GM18909 (cell line): ENCODE data around the gene HAUS1.
A peak's percentile ranks its signal among the peaks of the same experiment; 100 is the strongest.
"Not testable (repeated sequence)": the region's sequence is repeated elsewhere in the genome, so short reads cannot be mapped to it uniquely, and the experiment has no call there.

ENCODE experiments used
- ATAC-seq: cut with Tn5 transposase; IDR thresholded peaks from one replicate; pipeline ENCODE4 v1.9.1; 2021; ENCODE audit warnings: mild to moderate bottlenecking; ENCODE audit not compliant: unreplicated experiment, poor library complexity

HAUS1 gene

DNA sequence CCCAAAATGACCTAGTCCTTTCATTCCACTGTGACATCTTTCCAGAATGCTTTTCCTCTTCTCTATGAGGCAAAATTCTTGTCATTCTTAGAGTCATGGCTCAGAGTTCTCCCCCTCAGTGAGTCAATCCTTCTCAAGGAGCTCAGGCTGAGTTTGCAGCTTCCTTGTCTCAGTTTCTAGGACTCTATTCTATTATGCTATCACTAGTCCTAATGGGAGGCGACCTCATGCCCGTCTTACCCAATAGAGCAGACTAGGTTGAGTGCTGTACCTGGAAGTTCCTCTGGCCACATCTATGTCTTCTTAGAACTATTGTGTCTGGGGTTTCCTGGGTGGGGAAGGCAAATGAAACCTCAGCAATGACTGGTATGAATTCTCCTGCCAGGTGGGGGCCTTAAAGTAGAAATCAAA, 51.5 kb downstream of the HAUS1 start:
- ATAC-seq, result no peak

- no peak for ATAC-seq
These were observed 52.0 kb downstream of the HAUS1 start for GRCh38 chr18:46156124-46156745.

- ATAC-seq, result no peak
These were observed 52.7 kb downstream of the HAUS1 start for GRCh38 chr18:46156843-46157242.

GRCh38 chr18:46158499-46158898, 54.3 kb downstream of the HAUS1 start:
- ATAC-seq, result no peak

DNA sequence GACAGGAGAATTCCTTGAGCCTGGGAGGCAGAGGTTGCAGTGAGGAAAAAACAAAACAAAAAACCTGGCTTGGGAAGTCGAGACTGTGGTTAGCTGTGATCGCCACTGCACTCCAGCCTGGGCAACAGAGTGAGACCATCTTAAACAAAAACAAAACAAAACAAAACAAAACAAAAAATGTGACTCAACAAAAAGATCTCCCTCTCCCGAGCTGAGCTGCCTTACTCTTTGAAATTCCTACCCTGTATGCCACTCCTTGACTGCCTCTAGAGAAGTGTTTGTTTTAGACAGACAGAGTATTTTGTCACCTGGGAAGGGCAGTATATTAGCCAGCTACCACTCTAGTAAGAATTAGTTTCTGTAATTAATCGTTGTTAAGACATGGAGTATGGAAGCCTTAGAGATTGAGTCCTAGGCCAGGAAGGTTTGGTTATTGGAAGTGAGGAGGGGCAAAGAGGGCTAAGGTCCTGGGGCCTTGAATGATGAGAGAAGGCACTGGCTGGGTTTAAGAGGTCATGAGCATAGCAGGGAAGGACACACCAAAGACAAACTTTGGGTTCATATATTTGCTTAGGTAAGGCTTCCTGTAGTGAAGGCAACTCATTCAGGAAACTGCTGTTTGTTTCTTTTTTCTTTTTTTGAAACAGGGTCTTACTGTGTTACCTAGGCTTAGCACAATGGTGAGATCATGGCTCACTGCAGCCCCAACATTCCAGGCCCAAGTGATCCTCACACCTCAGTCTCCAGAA, 56.0 kb downstream of the HAUS1 start:
- no peak for ATAC-seq

GRCh38 chr18:46160840-46161239, 56.7 kb downstream of the HAUS1 start:
- not testable (repeated sequence) for ATAC-seq

GRCh38 chr18:46161703-46162396, 57.7 kb downstream of the HAUS1 start:
- ATAC-seq, result no peak

- no peak for ATAC-seq
These were observed 58.9 kb downstream of the HAUS1 start for GRCh38 chr18:46163091-46163490.

DNA sequence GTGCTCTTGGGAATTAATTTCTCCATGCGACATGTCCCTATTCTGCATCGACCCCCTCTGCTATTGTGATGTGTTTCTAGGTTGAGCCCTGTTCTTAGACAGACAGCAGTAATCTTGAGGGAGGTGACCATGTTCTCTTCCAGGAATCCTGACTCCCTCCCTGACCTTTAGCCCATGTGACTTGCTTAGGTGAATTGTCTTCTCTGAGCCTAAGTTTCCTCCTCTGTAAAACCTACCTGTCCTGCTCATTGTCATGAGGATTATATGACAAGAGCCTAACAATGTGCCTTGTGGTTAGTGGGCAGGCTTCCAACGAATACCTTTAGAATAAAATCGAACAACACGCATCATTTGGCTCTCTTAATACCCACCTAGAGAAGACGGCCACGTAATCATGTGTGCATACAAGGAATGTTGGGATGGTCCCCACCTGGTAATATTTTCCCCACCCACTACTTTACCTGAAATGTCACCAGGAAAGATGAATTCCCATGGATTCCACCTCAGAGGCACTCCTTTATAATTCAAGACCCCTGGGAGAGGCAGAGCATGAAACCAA, 59.8 kb downstream of the HAUS1 start:
- no peak for ATAC-seq

- ATAC-seq, result not testable (repeated sequence)
These were observed 60.3 kb downstream of the HAUS1 start for GRCh38 chr18:46164502-46164901.

DNA sequence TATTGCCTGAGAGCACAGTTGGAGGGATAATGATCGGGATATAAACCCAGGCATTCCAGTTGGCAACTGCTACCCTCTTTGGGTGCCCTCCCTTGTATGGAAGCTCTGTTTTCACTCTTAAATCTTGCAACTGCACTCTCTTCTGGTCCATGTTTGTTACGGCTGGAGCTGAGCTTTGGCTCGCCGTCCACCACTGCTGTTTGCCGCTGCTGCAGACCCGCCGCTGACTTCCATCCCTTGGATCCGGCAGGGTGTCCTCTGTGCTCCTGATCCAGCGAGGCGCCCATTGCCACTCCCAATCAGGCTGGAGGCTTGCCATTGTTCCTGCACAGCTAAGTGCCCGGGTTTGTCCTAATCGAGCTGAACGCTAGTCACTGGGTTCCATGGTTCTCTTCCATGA, 60.7 kb downstream of the HAUS1 start:
- ATAC-seq, result no peak

GRCh38 chr18:46166261-46166970, 62.2 kb downstream of the HAUS1 start:
- ATAC-seq, result no peak

DNA sequence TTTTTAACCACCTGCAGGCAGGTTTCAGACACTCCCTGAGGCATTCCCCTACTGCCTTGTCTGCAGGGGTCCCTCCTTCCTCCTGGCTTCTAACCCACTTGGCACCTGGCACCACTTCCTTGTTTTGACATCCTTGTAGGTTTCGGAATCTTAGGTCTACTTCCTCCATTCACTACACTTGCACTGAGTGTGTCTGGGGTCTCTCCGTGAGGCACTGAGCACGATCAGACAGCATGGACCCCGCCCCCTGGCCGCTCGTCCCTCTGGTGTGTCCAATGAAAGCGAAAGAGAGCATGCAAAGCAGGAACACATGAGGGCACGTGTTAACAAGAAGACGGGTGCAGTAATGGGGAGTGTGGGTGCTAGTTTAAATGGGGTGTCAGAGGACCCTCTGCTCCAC, 63.8 kb downstream of the HAUS1 start:
- ATAC-seq, result peak; percentile 95

- no peak for ATAC-seq
These were observed 65.3 kb downstream of the HAUS1 start for GRCh38 chr18:46169464-46169941.

DNA sequence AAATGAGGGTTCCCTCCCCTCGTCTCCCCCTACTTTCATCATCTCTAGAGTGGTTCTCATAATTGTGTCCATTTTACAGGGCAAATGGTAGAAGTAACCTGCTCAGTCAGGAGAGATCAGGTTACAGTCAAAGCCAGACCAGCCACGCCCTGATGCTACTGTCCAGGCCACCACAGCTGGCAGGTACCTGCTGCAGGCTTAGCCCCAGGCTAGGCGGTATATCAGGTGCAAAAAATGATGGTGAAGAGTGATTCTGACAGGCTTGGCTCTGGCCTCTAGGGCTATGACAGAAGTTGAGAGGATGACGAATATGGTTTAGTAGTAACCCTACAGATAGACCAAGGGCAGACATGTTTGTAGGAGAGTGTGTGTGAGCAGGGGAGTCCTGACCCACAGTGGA, 67.1 kb downstream of the HAUS1 start:
- ATAC-seq, result no peak

- ATAC-seq, result peak; percentile 85
These were observed 69.5 kb downstream of the HAUS1 start for GRCh38 chr18:46173393-46174341.

- ATAC-seq, result peak; percentile 23
These were observed 70.3 kb downstream of the HAUS1 start for GRCh38 chr18:46174342-46175041.

DNA sequence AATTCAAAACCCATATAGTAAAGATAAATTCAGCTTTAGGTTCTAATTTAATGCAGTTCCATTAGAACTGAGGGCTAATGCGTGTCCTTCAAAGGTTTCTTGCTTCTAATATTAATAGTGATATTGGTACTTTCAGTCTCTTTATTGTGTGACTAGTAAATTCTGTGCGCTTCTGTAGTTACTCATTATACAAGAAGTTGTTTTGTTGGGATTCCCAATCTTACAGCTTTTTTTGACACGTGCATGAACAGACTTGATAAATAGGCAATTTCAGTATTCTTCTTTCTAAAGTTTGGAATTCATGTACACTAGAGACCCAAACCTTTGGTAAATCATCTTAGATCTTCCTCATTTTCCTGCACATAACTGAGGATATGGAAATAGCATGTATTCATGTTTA, 71.8 kb downstream of the HAUS1 start:
- no peak for ATAC-seq
